Right renal pelvis (tissue), 4 donors: ENCODE data around the gene ACAD9. TPM values are rescaled to one million over a fixed set of nuclear protein-coding genes. Genes with fewer than 3 reads are reported as not detected.

ENCODE experiments used
- DNase-seq, 4 donors: peaks; one replicate each; pipeline ENCODE4 v3.0.0-alpha.2; 2013; ENCODE audit warnings: low read depth in 4 of 4, low spot score in 3 of 4, missing footprints in 1 of 4
- polyA plus RNA-seq, 4 donors: library from polyadenylated mRNA; unstranded; fragments of 120-200 nt; gene quantifications; one replicate each; pipeline ENCODE4 v1.2.1, GENCODE V29; 2013; ENCODE audit not compliant: insufficient read length in 4 of 4

ACAD9 gene
- polyA plus RNA-seq, 4 donors: 30.3 to 40.6 (median 38.4) TPM

DNA sequence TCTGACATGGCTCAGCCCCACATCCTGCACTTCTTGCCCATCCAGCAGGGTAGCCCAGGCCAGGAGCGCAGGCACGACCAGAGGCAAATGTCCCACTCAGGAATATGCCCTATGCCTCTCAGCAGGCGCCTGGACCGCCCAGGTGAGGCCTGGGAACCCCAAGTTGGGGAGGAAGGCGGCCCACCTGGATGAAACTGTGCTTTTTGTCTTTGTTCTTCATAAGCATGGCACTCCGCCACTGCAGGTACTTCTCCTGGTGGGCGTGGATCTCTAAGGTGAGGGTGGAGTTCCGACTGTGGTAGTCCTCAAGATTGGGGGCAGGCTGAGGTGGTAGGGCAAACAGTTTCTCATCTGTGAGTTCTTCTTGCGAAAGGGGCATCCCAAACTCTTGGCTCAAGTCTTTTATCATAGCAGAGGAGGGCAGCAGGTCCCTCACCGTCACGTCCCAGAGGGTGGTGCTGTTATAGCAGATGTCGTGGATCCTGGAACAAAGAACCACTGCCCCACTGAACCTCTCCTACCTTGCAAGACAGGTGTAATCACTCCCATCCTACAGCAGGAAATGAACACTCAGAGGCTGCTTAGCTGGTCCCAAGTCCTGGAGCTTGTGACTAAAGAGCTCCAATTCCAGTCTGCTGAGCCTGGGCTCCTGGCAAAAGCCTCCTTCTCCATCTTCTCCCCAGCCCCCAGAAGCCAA lies 53.2 kb downstream of the ACAD9 start:
- DNase-seq: no peak

DNA sequence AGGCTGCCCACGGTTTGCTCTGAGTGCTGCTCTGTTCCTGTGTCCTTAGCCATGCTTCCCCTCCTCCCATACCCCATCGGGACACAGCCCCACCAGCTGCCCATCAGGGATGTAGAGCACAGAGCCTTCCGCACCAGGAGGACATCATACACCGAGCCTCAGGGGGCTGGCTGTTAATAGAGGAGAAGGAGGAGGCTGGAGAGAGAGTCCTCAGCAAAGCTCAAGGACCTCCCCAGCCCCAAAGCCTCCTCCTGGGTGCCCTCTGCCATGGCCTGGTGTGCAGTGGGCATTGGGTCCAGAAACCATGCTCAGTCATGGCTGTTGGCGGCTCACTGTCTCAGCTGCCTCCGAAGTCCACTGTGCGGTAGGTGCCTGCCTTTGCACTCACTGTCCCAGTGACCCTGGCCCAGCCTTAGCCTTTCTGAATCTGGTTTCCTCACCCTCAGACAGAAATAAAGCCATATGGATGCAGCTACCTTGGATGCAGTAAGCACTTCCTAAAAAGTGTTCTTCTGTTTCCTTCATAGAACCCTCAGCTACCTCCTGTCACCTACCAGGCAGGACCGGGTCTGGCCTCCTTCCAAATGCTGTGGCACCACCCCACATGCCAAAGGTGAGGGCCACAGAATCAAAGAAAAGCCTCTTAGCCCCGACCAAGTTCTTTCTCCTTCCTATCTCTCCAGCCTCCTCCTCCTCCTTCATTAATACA lies 53.9 kb downstream of the ACAD9 start:
- no peak for DNase-seq

DNA sequence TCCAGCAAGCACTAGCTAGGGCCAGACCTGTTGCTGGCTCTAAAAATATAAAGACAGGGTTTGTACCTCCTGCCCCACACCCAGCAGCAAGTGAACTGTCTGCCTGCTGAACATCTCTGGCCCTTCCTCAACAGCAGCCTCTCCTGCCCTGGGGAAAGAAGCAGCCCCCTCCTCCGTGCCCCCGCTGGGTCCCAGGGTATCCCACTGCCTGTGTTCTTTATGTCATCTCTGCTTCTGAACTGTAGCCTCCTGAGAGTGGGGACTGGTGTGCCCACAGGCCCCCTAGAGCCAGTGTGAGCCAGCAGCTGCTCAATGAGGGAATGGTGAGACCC lies 54.5 kb downstream of the ACAD9 start:
- DNase-seq: no peak

DNA sequence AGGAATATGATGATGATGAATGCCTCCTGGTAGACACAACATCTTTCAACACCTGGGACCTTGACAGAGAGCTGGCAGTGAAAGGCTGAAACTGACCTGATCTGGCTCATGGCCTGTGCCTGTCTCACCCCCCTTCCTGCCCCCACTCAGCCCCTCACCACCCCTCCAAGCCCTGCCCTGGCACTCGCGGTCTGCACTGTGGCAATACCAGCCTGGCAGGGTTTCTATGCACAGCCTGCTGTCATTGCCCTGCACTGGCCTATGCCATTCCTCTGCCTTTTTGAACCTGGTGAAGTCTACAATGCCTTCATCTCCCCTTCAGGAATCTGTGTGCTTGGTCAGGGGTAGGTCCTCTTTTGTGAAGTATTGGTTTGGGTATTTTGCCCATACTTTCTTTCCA lies 56.5 kb downstream of the ACAD9 start:
- no peak for DNase-seq

DNA sequence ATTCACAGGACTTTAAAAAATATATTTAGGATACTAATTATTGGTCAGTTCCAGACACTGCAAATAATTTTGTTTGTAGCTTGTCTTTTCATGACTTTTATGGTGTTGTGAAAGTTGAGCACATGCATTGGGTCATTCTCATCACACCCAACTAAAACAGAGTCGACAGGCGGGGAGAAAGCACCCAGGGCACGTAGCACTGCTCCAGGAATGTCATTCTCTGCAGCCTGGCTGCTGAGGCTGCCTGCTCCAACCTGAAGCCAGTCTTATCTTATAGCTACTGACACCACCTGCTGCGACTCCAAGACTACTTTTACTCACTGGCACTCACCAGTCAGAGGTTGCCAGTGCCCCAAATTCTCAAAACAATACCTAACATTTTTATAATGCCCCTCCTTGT lies 56.9 kb downstream of the ACAD9 start:
- DNase-seq: no peak

DNA sequence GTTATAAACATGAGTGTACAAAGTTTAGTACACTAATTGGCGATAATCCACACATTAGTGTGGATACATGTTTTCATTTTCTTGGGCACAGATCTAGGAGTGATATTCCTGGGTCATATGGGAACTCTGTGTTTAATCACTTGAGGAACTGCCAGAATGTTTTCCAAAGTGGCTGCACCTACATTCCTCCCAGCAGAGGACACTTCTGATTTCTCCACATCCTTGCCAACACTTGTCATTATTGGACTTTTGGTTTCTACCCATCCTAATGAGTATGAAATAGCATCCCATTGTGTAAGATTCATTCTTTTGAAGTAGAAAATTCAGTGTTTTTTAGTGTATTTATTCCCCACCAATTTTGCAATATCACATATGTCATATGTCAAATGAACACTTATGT lies 60.8 kb downstream of the ACAD9 start:
- DNase-seq: no peak

DNA sequence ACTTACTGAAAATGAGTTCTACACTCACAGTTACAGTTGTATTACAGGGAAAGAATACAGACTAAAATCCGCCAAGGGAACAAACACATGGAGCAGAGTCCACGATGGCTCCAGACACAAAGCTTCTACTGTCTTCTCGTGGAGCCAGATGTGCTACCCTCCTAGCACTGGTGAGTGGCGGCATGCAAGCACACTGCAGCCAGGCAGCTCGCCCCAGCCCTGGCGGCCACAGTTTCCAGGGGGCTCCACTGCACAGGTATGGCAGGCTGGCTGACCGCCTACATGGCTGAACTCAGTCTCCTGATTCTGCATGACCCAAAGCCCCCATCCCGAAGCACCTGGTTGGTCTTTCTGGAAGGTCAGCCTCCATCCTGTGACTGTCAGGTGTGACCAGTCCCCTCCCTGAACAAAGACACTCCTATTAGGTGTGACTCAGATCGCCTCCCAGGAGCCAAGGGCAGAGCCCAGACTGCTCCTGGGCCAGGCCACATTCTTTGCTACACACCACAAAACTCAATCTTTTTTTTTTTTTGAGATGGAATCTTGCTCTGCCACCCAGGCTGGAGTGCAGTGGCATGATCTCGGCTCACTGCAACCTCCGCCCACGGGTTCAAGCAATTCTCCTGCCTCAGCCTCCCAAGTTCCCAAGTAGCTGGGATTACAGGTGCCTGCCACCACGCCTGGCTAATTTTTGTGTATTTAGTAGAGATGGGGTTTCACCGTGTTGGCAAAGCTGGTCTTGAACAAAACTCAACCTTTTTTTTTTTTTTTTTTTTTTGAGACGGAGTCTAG lies 62.9 kb downstream of the ACAD9 start:
- no peak for DNase-seq

DNA sequence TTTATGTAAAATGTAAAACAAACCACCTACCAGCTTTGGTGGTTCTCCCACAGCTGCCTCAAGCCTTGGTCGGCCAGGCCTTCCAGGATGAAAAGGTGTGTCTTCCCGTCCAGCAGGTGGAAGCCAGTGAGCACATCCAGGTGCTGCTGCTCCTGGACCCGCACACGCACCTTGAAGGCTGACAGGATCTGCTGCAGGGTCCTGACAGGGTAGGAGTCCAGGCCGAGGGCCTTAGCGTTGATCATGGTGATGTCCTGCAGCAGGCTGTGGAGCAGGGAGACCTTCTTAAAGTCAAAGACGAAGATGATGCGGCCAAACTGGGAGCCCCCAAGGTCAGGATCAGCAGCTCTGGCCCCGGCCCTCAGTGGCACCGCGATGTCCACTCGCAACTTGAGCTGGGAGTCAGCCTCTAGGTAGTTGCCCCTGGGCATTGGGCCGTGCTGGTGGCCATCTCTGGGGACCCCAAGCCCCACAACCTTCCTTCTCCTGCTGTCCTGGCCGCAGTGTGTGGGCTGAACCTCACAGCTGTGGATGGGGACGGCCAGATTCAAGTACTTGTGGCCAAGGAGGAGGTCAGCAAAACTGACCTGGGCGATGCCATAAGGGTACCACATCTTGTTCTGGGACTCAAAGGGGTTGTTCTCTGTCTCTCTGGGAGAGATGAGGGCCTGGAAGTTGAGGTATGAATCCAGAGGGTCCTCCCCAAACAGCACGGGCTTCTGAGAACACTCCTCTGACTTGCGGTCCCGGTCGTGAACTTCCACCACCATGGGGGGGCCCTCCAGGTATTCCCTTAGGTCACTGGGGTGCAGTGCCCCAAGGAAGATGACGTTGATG lies 65.8 kb downstream of the ACAD9 start:
- no peak for DNase-seq

DNA sequence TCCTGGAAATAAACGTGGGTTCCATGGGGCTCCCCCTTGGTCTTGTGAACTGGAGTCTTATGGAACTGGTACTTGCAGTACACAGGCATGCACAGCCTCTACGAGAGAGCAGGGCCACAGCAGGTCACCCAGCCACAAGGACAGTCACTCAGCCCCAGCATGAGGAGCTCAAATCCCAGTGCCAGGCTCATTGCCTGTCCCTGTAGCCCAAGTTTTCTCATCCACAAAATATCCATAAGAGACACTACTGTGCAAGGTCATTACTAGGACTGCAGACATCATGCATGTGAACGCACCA lies 66.4 kb downstream of the ACAD9 start:
- no peak for DNase-seq

DNA sequence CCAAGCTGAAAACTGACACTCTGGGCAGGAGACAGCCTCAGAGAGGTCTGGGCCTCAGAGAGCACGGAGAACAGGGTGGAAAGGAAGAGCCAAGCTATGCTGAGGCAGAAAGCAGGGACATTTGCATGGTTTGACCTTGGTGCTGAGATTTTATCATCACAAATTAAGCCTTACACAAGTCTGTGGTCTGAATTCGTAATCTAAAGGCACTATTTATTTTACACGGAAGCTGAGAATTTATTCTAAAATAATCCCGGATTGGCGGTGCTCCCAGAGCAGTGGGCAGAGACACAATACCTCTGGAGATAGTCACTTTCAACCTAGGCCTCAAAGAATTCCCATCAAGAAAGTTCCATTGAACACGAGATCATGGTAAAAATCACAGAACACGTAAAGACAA lies 67.0 kb downstream of the ACAD9 start:
- DNase-seq: no peak

DNA sequence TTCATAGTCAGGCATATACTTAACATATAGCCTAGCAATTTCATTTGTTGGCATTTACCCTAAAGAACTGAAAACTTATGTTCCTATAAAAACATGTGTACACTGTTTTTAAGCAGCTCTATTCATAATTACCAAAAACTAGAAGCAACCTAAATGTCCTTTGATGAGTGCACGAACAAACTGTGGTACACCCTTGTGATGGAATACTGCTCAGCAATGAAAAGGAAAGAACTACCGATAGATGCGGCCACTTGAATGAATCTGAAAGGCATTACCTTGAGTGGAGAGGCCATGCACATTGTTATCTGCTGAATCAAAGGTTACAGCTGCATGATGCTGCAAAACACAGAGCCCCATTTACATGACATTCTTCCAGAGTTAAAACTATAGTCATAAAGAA lies 69.7 kb downstream of the ACAD9 start:
- no peak for DNase-seq

DNA sequence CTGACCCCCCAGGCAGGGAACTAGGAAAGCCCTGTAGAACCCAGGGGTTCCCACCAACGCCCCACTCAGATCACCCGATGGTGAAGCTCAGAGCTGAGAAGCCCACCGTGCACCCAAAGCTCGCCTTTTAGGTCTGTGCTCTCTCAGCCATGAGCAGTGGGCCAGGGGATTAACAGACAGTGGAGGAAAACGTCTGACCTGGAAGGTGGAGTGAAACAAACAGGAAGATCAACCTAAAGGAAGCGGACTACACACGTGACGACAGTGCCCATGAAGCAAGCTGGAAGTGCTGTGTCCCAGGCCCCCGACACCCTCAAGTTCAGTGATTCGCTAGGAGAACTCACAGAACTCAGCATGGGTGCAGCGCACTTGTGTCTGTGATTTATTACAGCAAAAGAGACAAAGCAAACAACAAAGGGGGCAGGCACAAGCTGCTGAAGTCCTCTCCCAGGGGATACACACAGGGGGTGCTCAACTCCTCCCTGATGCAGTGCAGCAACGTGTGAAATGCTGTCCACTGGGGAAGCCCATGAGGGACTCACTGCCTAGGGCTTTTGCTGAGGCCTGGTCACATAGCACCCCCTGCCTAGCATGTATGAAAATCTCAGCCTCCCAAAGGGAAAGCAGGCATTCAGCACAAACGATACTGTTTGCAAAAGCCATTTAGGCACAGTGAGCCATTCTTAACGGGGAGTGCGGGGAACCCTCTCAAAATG lies 71.0 kb downstream of the ACAD9 start:
- no peak for DNase-seq

DNA sequence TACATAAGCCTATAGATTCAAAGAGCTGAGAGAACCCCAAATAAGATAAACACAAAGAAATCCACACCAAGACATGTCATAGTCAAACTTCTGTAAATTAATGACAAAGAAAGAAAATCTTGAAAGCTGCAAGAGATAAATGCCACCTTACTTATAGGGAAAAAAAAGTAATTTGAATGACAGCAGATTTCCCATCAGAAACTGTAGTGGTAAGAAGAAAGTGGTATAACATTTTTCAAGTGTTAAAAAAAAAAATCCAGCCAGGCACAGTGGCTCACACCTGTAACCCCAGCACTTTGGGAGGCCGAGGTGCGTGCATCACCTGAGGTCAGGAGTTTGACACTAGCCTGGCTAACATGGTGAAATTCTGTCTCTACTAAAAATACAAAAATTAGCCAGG lies 77.0 kb downstream of the ACAD9 start:
- DNase-seq: no peak

Other genes with a start within 250 kb of the ACAD9 start
- gene RPN1, start 228.8 kb upstream of the ACAD9 start, polyA plus RNA-seq: 100 to 1,000 TPM; 212 to 227 (median 213) TPM
- 100 to 1,000 TPM; 242 to 320 (median 290) TPM for gene RAB7A, start 153.4 kb upstream of the ACAD9 start, polyA plus RNA-seq
- 1 to 10 TPM in 3 of 4 donors, under 1 TPM in 1; 0.93 to 1.5 (median 1.2) TPM for gene CFAP92, start 114.5 kb downstream of the ACAD9 start, polyA plus RNA-seq
- 1 to 10 TPM; 2.1 to 3.0 (median 2.7) TPM for gene EFCC1, start 121.7 kb downstream of the ACAD9 start, polyA plus RNA-seq
- gene GP9, start 181.2 kb downstream of the ACAD9 start, polyA plus RNA-seq: 1 to 10 TPM in 2 of 4 donors, under 1 TPM in 2; 0.97 to 2.4 (median 1.1) TPM
- 1 to 10 TPM; 5.6 to 7.2 (median 6.5) TPM for gene RAB43, start 242.2 kb downstream of the ACAD9 start, polyA plus RNA-seq